PC-3 (cell line): ENCODE data around the gene HYAL2. TPM values are rescaled to one million over a fixed set of nuclear protein-coding genes. Genes with fewer than 3 reads are reported as not detected.

ENCODE experiments used
- ATAC-seq: fragments of 200-7000 bp; cut with Tn5 transposase; 2 replicates; pipeline ENCODE4 v1.9.1; 2020; ENCODE audit warnings: mild to moderate bottlenecking, moderate library complexity
- BruUV-seq: library from RNA; stranded (reverse); fragments of 400-500 nt; replicated peaks from 2 replicates; lab custom pipeline; 2021; lab: Mats Ljungman, UMichigan
- CTCF ChIA-PET: fragments of 300-600 bp; sonication (Branson Sonifier 250); formaldehyde crosslinking; loops from one replicate; lab custom pipeline; 2022; ENCODE audit warnings: antibody characterized with exemption; lab: Charles Lee
- POLR2A ChIA-PET: fragments of 300-600 bp; sonication (Branson Sonifier 250); formaldehyde crosslinking; loops from one replicate; lab custom pipeline; 2022; ENCODE audit warnings: antibody characterized with exemption; ENCODE audit not compliant: unreplicated experiment; lab: Charles Lee
- DNase-seq: peaks from one replicate; pipeline ENCODE4 v3.0.0-alpha.2; 2015
- H2AFZ ChIP-seq: fragments of 300-600 bp; sonication (generic); 2 replicates; pipeline ENCODE4 v1.6.0; 2016; ENCODE audit warnings: antibody characterized with exemption, low read length
- H3F3A ChIP-seq: fragments of 300-600 bp; sonication (generic); one replicate; pipeline ENCODE4 v1.6.0; 2017; ENCODE audit warnings: antibody characterized with exemption, low read length, control low read depth, mild to moderate bottlenecking; ENCODE audit not compliant: unreplicated experiment
- H3K27ac ChIP-seq: fragments of 300-600 bp; sonication (generic); 2 replicates; pipeline ENCODE4 v1.5.1; 2016; ENCODE audit warnings: mild to moderate bottlenecking, low read length
- H3K27me3 ChIP-seq: fragments of 300-600 bp; sonication (generic); 2 replicates; pipeline ENCODE4 v1.6.1; 2016; ENCODE audit warnings: low read length, mixed read lengths
- H3K36me3 ChIP-seq: fragments of 300-600 bp; sonication (generic); 2 replicates; pipeline ENCODE4 v1.6.1; 2016; ENCODE audit warnings: low read depth, mixed run types, low read length, mixed read lengths
- H3K4me1 ChIP-seq: fragments of 300-600 bp; sonication (generic); 2 replicates; pipeline ENCODE4 v1.5.1; 2016; ENCODE audit warnings: low read length; ENCODE audit not compliant: insufficient read depth
- H3K4me2 ChIP-seq: fragments of 300-600 bp; sonication (generic); 2 replicates; pipeline ENCODE4 v1.6.0; 2016; ENCODE audit warnings: low read length
- H3K4me3 ChIP-seq: fragments of 300-600 bp; sonication (generic); 2 replicates; pipeline ENCODE4 v1.5.1; 2016; ENCODE audit warnings: mild to moderate bottlenecking, low read length, mixed read lengths
- H3K79me2 ChIP-seq: fragments of 300-600 bp; sonication (generic); 2 replicates; pipeline ENCODE4 v1.6.1; 2017; ENCODE audit warnings: low read length, mixed read lengths
- H3K9ac ChIP-seq: fragments of 300-600 bp; sonication (generic); 2 replicates; pipeline ENCODE4 v1.6.0; 2016; ENCODE audit warnings: mild to moderate bottlenecking, low read length
- H3K9me2 ChIP-seq: fragments of 300-600 bp; sonication (generic); replicated peaks from 2 replicates; pipeline ENCODE4 v1.6.1; 2016; ENCODE audit warnings: mixed run types, low read length, mixed read lengths
- H3K9me3 ChIP-seq: fragments of 300-600 bp; sonication (generic); 2 replicates; pipeline ENCODE4 v1.6.1; 2016; ENCODE audit warnings: low read length, mixed read lengths
- H4K20me1 ChIP-seq: fragments of 300-600 bp; sonication (generic); 2 replicates; pipeline ENCODE4 v1.6.1; 2016; ENCODE audit warnings: low read length, mixed read lengths
- CTCF ChIP-seq: fragments of 300-600 bp; sonication (generic); conservative IDR thresholded peaks from 2 replicates; pipeline ENCODE4 v1.5.1; 2017; ENCODE audit warnings: antibody characterized with exemption, low read depth, mild to moderate bottlenecking, low read length
- EZH2 ChIP-seq: fragments of 300-600 bp; sonication (generic); IDR thresholded peaks from one replicate; pipeline ENCODE4 v1.6.1; 2017; ENCODE audit warnings: antibody characterized with exemption, mild to moderate bottlenecking, low read length; ENCODE audit not compliant: unreplicated experiment
- EZH2phosphoT487 ChIP-seq: fragments of 300-600 bp; sonication (generic); IDR thresholded peaks from 2 replicates; pipeline ENCODE4 v1.6.1; 2018; ENCODE audit warnings: mild to moderate bottlenecking, antibody characterized with exemption, low read length, borderline replicate concordance
- intact Hi-C: fragments of 100-400 bp; cut with micrococcal nuclease; formaldehyde crosslinking; loops from 2 replicates; pipeline ENCODE4 v1.9.0; 2023
- total RNA-seq: library from RNA; depleted of rRNA; stranded (reverse); fragments of >200 nt; gene quantifications from 2 replicates; pipeline ENCODE4 v1.2.3, GENCODE V29; 2014

The HYAL2 gene
- total RNA-seq, 1 experiment from 2014 or later: 97.8 TPM

DNA sequence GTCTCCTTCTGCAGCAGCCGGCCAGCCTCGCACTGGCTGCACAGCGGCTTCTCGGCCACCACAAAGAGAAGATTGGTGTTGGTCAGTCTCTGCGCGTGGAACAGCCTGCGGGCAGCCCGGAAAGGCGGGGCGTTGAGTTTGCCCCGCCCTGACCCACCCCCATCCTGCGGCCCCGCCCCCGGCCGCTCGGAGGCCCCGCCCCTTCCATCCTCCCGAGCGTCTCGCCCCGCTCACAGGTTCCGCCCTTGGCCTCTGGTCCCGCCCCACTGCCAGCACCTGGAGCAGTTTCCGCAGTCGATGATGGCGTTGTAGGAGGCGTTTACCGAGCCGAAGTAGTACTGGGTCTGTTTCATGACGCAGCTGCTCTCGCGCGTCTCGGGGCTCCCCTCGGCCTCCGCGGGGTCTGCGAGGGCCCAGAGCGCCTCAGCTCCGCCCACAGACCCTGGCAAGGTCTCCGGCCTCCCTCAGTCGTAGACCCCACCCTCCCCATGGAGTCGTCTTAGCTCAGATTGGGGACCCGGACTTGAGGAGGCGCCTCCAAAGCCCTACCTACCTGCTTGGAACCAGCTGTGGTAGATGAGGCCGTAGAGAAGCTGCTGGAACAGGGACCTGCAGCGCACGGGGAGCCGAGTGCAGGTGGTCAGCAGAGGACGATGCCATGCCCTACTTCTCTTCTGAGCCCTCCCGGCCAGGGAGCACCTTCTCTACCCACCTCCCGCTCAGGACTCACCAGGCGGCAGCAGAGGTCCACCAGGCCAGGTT lies 42.7 kb upstream of the HYAL2 start:
- DNase-seq (peak; percentile 82), ATAC-seq (peak; percentile 80)
- Histone ChIP-seq H3K4me2 (peak overlapping the region; percentile 76), H2AFZ (peak overlapping the region; percentile 60), H3K27ac (no peak overlapping the region), H3K79me2 (no peaks in the 10 kb centered on the region), H3K36me3 (no peaks in the 10 kb centered on the region), H3K9me2 (no peaks in the 10 kb centered on the region), H3K9me3 (no peaks in the 10 kb centered on the region), H3K27me3 (no peaks in the 10 kb centered on the region), H3F3A (no peaks in the 10 kb centered on the region), H3K9ac (0 out of 2 replicates have a peak overlapping the region, but pooled peaks have one; percentile 1), H4K20me1 (no peaks in the 10 kb centered on the region), H3K4me3 (peak overlapping the region; percentile 56), H3K4me1 (no peaks in the 10 kb centered on the region)
- intact Hi-C loops: no loop called here
- CTCF ChIA-PET: no interaction called here
- TF ChIP-seq CTCF (no peak), EZH2phosphoT487 (no peak)
- POLR2A ChIA-PET: interaction anchor here (0.6 kb wide), 1 partner anchor 267 kb away, joined by 4 read pairs; no protein-coding TSS in a partner anchor
- TSS peak; percentile 43 for BruUV-seq

GRCh38 chr3:50364573-50365079 lies 42.1 kb upstream of the HYAL2 start:
- Histone ChIP-seq H3K9me2 (no peaks in the 10 kb centered on the region), H3K36me3 (no peaks in the 10 kb centered on the region), H3K27ac (no peak overlapping the region), H3K4me2 (peak overlapping the region; percentile 71), H3F3A (no peaks in the 10 kb centered on the region), H3K79me2 (no peaks in the 10 kb centered on the region), H2AFZ (peak overlapping the region; percentile 55; the same call in 1 of the 2 replicates), H3K27me3 (no peaks in the 10 kb centered on the region), H3K4me3 (peak overlapping the region; percentile 52), H3K4me1 (0 out of 2 replicates have a peak, but pooled peaks cover 5% of the 10 kb centered on the region), H3K9ac (no peak overlapping the region), H3K9me3 (no peaks in the 10 kb centered on the region), H4K20me1 (no peaks in the 10 kb centered on the region)
- ChIA-PET POLR2A (no interaction called here), CTCF (interaction anchor here (0.6 kb wide), 1 partner anchor 247 kb away, joined by 4 read pairs; the partner anchor contains the start of gene CISH)
- DNase-seq: no peak
- peak; percentile 32 for ATAC-seq
- intact Hi-C loops: no loop called here
- TF ChIP-seq EZH2phosphoT487: no peak
- TF ChIP-seq EZH2: no peak
- TF ChIP-seq CTCF: no peak
- BruUV-seq: no TSS peak

DNA sequence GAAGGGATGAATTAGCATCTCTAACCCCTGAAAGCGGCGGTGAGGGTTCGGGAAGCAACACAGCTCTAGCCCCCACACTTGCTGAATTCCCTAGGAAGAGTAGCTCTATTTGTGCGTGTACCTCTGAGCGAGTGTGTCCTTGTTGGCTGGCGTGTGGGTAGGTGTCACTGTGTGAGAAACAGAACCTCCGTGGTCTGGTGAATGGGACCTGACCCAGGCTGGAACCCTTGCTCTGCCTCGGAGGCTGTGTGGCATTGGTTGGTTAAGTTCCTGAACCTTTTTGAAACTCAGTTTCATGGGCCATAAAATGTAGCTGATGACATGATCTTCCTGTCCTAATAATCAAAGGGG lies 37.2 kb upstream of the HYAL2 start:
- Histone ChIP-seq H4K20me1 (peaks cover 36% of the 10 kb centered on the region), H2AFZ (peak overlapping the region; percentile 94), H3K9ac (no peak overlapping the region), H3F3A (no peaks in the 10 kb centered on the region), H3K4me2 (peak overlapping the region; percentile 93), H3K9me2 (no peaks in the 10 kb centered on the region), H3K27ac (no peak overlapping the region), H3K36me3 (peaks cover 17% of the 10 kb centered on the region), H3K9me3 (no peaks in the 10 kb centered on the region), H3K27me3 (no peaks in the 10 kb centered on the region), H3K4me3 (peak overlapping the region; percentile 85), H3K79me2 (peaks cover 46% of the 10 kb centered on the region), H3K4me1 (peaks cover 32% of the 10 kb centered on the region)
- TF ChIP-seq EZH2: no peak
- no peak for TF ChIP-seq CTCF
- no peak for TF ChIP-seq EZH2phosphoT487
- POLR2A ChIA-PET: no interaction called here
- ATAC-seq (peak; percentile 3), DNase-seq (no peak)
- intact Hi-C loops: loop anchor here (1.0 kb wide), 2 partner anchors 8 to 124 kb away; no protein-coding TSS in a partner anchor
- CTCF ChIA-PET: no interaction called here
- BruUV-seq: no TSS peak
